AG04450 (cell line): ENCODE data around the gene USP37. TPM values are rescaled to one million over a fixed set of nuclear protein-coding genes. Genes with fewer than 3 reads are reported as not detected.
A peak's percentile ranks its signal among the peaks of the same experiment; 100 is the strongest.

ENCODE experiments used
- CTCF ChIA-PET: fragments of 300-600, 350-600 bp; formaldehyde crosslinking; extraction: SDS; loops from one replicate; lab custom pipeline; 2022; ENCODE audit warnings: antibody characterized with exemption, inconsistent platforms; lab: Charles Lee
- POLR2A ChIA-PET: fragments of 350-600 bp; formaldehyde crosslinking; extraction: SDS; loops from one replicate; lab custom pipeline; 2021; ENCODE audit warnings: antibody characterized with exemption, inconsistent platforms; lab: Yijun Ruan, JAX
- DNase-seq: peaks from one replicate; pipeline ENCODE4 v3.0.0-alpha.2; 2011; ENCODE audit warnings: low read depth, low spot score
- H3K27ac ChIP-seq: one replicate; pipeline ENCODE4 v1.5.1; 2012; ENCODE audit warnings: low read depth, low read length, control low read depth
- H3K27me3 ChIP-seq: one replicate; pipeline ENCODE4 v1.6.0; 2012; ENCODE audit warnings: low read length; ENCODE audit not compliant: control insufficient read depth, insufficient read depth
- H3K4me3 ChIP-seq: 2 replicates; pipeline ENCODE4 v1.5.1; 2011; ENCODE audit warnings: mild to moderate bottlenecking, low read depth, low read length, control low read depth
- H3K9me3 ChIP-seq: 2 replicates; pipeline ENCODE4 v1.5.1; 2012; ENCODE audit warnings: low read length; ENCODE audit not compliant: control insufficient read depth, insufficient read depth
- polyA plus RNA-seq: library from polyadenylated mRNA; depleted of rRNA; stranded (reverse); fragments of >200 nt; gene quantifications from 2 replicates; pipeline ENCODE4 v1.2.3, GENCODE V29; 2011
- TF ChIP-seq, protein P1 (sequence below): IDR thresholded peaks from 2 replicates; pipeline ENCODE4 v1.5.1; 2011; ENCODE audit warnings: low read depth, low read length, control low read depth, inconsistent platforms

USP37 gene
- polyA plus RNA-seq, 1 experiment = 4.9 TPM

DNA sequence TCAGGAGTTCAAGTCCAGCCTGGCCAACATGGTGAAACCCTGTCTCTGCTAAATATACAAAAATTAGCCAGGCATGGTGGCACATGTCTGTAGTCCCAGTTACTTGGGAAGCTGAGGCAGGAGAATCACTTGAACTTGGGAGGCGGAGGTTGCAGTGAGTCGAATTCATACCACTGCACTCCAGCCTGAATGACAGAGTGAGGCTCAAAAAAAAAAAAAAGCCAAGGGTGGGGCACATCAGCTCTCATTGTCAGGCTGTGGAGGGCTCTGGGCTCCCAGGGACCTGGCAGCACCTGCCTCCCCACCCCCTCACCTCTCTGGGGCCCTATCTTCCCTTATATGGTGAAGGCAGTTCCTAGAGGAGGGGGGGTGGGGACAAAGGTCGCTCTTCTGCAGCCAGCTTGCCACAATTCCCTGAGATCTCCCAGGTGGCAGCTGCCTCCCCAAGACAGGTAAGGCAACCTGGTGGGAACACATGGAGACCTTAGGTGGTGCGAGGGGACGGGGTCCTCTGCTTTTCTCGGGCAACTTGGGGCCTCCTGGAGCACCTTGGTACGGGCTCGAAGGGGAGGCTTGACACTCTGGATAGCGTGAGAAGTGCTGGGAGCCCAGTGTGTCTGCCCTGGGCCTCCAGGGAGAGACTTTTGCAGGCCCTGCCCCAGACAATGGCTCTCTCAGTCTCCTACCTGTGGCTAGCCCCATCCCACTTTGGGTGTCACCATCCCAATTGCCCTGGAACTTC lies 149.3 kb downstream of the USP37 start, which contains the start of gene VIL1:
VIL1 (plus strand) TSS at position 407 of the 742 bp plus-strand sequence. CDS start 4,656 bp downstream, outside the sequence.
- Histone ChIP-seq H3K27me3 (peaks cover 3% of the 10 kb centered on the region), H3K4me3 (no peak within 1 kb of the TSS), H3K27ac (no peak within 1 kb of the TSS), H3K9me3 (no peaks in the 10 kb centered on the region)
- TF ChIP-seq, protein P1, sequence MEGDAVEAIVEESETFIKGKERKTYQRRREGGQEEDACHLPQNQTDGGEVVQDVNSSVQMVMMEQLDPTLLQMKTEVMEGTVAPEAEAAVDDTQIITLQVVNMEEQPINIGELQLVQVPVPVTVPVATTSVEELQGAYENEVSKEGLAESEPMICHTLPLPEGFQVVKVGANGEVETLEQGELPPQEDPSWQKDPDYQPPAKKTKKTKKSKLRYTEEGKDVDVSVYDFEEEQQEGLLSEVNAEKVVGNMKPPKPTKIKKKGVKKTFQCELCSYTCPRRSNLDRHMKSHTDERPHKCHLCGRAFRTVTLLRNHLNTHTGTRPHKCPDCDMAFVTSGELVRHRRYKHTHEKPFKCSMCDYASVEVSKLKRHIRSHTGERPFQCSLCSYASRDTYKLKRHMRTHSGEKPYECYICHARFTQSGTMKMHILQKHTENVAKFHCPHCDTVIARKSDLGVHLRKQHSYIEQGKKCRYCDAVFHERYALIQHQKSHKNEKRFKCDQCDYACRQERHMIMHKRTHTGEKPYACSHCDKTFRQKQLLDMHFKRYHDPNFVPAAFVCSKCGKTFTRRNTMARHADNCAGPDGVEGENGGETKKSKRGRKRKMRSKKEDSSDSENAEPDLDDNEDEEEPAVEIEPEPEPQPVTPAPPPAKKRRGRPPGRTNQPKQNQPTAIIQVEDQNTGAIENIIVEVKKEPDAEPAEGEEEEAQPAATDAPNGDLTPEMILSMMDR = no peak
- ChIA-PET CTCF (no interaction called here), POLR2A (no interaction called here)
- DNase-seq = no peak

DNA sequence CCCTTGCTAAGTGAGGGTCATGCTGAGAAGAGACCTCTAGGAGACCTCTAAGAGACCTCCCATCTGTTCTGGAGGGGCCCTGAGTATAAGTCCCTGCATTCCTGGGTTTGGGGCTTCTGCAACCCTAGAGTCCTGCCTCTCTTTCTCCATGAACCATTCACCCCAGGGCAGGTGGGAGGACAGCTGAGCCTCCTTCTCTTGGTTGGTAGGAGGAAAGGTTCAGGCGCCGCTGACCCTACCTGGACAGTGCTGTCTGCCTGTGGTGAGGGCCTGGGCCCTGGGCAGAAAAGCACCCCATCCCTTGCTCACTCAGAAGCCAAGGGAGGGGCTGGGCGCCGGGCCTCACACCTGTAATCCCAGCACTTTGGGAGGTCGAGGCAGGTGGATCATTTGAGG lies 149.8 kb downstream of the USP37 start:
- DNase-seq = no peak
- peaks cover 3% of the 10 kb centered on the region for H3K27me3 ChIP-seq
- H3K9me3 ChIP-seq = no peaks in the 10 kb centered on the region
- POLR2A ChIA-PET = no interaction called here
- CTCF ChIA-PET = no interaction called here
- no peak overlapping the region for H3K4me3 ChIP-seq
- no peak overlapping the region for H3K27ac ChIP-seq
- TF ChIP-seq, protein P1 = no peak

DNA sequence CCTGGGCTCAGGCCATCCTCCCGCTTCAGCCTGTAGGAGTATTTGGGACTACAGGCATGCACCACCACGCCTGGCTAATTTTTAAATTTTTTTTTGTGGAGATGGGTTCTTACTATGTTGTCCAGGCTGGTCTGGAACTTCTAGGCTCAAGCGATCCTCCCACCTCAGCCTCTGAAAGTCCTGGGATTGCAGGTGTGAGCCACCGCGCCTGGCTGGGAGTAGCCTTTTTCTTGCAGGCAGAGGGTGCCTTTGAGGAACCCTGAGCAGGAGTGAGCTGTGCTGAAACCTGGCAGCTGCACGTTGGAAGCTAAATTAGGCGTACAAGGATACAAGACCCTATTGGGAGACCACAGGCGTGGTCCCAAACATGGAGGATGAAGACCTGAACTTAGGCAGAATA lies 160.4 kb downstream of the USP37 start:
- no peaks in the 10 kb centered on the region for H3K27me3 ChIP-seq
- no peaks in the 10 kb centered on the region for H3K9me3 ChIP-seq
- POLR2A ChIA-PET = interaction anchor here (0.9 kb wide), 1 partner anchor 36 kb away, joined by 3 read pairs; no protein-coding TSS in a partner anchor
- TF ChIP-seq, protein P1 = no peak
- H3K4me3 ChIP-seq = no peak overlapping the region
- no peak overlapping the region for H3K27ac ChIP-seq
- CTCF ChIA-PET = interaction anchor here (1.4 kb wide), 2 partner anchors 12 to 59 kb away, joined by 3 to 6 read pairs; no protein-coding TSS in a partner anchor
- DNase-seq = no peak

DNA sequence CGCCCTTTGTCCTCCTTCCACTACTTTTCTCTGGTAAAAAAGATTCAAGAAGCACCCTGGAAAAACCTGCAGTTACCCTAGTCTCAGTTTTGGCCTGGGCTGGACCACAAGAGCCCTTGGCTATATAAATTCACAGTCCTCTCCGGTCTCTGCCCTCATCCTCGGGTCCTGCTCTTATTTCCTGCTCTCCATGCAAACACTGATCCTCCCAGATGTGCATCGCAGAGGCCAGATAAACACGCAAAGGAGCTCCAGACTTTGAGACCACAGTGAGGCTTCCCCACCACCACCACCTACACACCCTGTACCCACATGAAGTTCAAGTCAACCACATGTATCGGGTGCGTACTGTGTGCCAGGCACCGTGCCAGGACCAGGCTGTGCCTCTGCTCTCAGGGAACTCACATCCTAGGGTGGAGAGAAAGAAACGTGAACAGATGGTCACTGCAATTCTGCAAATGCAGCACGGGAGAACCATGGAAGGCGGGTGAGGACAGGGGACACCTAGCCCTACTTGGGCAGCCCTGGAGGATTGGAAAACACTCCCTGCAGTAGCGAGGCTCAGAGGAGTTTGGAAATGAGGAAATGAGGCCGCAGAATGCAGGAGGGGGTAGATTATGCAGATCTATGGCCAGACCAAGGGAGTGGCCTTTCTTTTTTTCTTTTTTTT lies 161.1 kb downstream of the USP37 start:
- DNase-seq = no peak
- ChIA-PET POLR2A (interaction anchor here (0.9 kb wide), 1 partner anchor 37 kb away, joined by 3 read pairs; no protein-coding TSS in a partner anchor), CTCF (interaction anchor here (0.7 to 1.4 kb wide), 4 partner anchors 11 to 59 kb away, joined by 3 to 6 read pairs (median 4); no protein-coding TSS in a partner anchor)

More for the DNA sequence above, 161.1 kb downstream of the USP37 start:
- Histone ChIP-seq H3K4me3 (peak overlapping the region; percentile 59), H3K9me3 (no peaks in the 10 kb centered on the region), H3K27ac (peak overlapping the region; percentile 75), H3K27me3 (no peaks in the 10 kb centered on the region)
- TF ChIP-seq, protein P1 = no peak
